ENCODE measurements around the gene MUC5B. TPM values are rescaled to one million over a fixed set of nuclear protein-coding genes. Genes with fewer than 3 reads are reported as not detected.

MUC5B gene
- total and polyA plus RNA-seq, 2 of the 13 experiments (the other 11 are each of a cell fraction or from before 2014, with no cell fraction given) = 0.01 TPM; not detected in 1

- WGBS (ENCODE audit: low lambda C conversion rate) = 18% methylated on average over 11 of the region's 17 CpGs
- no peak for ATAC-seq
- no peak overlapping the region for H3K4me2 ChIP-seq (ENCODE audit: low read depth, low read length)
- peaks cover 18% of the 10 kb centered on the region for H3K9me3 ChIP-seq (ENCODE audit: low read length)
- DNase-seq (ENCODE audit: low spot score) = no peak
- H4K20me1 ChIP-seq (ENCODE audit: insufficient read depth, low read length) = no peaks in the 10 kb centered on the region
- intact Hi-C loops (cut with micrococcal nuclease; ENCODE audit: unreplicated experiment) = loop anchor here (10.0 kb wide), 1 partner anchor 55 kb away; no protein-coding TSS in a partner anchor
- FAIRE-seq = no peak
- no TSS peak for BruUV-seq (replicated peaks)
- H3K4me1 ChIP-seq (ENCODE audit: insufficient read depth, low read length) = 0 out of 2 replicates have a peak, but pooled peaks cover 5% of the 10 kb centered on the region
- in situ Hi-C loops (cut with HindIII; ENCODE audit: extremely low pct_ligation_motif_present, low pct_unique_long_range_greater_than_20kb) = no loop called here
- TF ChIP-seq CREB1 (IDR thresholded peaks at IDR 0.05) (peak; percentile 37), CREB1 (CRISPR knock-in tag; IDR thresholded peaks at IDR 0.05) (no peak), RELA (CRISPR knock-in tag; IDR thresholded peaks at IDR 0.05) (no peak)
- no peaks in the 10 kb centered on the region for H3K36me3 ChIP-seq (replicated peaks in 1 of 2; ENCODE audit: control insufficient read depth in 1 of 2, insufficient read depth in 2 of 2, low read length in 2 of 2)
- POLR2A ChIA-PET = no interaction called here
- no peak overlapping the region for H3K27ac ChIP-seq (ENCODE audit: extremely low read length, insufficient read depth, low read length)
- no peak overlapping the region for H3K4me3 ChIP-seq (replicated peaks in 1 of 3; ENCODE audit: insufficient read depth in 1 of 3, low read depth in 2 of 3, low read length in 3 of 3)
- no peaks in the 10 kb centered on the region for H3K79me2 ChIP-seq (ENCODE audit: insufficient read depth, low read length)
- H3K27me3 ChIP-seq (ENCODE audit: control insufficient read depth in 1 of 2, insufficient read depth in 2 of 2, low read length in 2 of 2) = peaks cover 25 to 61% of the 10 kb centered on the region in 2 experiments; a peak in 4 of 5 replicates
- H3K9ac ChIP-seq (ENCODE audit: insufficient read depth, low read depth, low read length) = no peak overlapping the region
- CTCF ChIA-PET (ENCODE audit: low intra/inter-chr PET ratio, low total read pairs) = no interaction called here
- no peak overlapping the region for H2AFZ ChIP-seq (ENCODE audit: low read length)
Observed at GRCh38 chr11:1209371-1210057, 13.4 kb upstream of the MUC5B start.

- FAIRE-seq (no peak), ATAC-seq (no peak), DNase-seq (ENCODE audit: low spot score) (no peak)
- Histone ChIP-seq H3K36me3 (replicated peaks in 1 of 2; ENCODE audit: control insufficient read depth in 1 of 2, insufficient read depth in 2 of 2, low read length in 2 of 2) (no peaks in the 10 kb centered on the region), H3K4me1 (ENCODE audit: insufficient read depth, low read length) (0 out of 2 replicates have a peak, but pooled peaks cover 5% of the 10 kb centered on the region), H3K27me3 (ENCODE audit: control insufficient read depth in 1 of 2, insufficient read depth in 2 of 2, low read length in 2 of 2) (peaks cover 11 to 47% of the 10 kb centered on the region in 2 experiments; a peak in 4 of 5 replicates), H3K4me2 (ENCODE audit: low read depth, low read length) (no peak overlapping the region), H3K27ac (ENCODE audit: extremely low read length, insufficient read depth, low read length) (no peak overlapping the region), H4K20me1 (ENCODE audit: insufficient read depth, low read length) (no peaks in the 10 kb centered on the region), H3K9me3 (ENCODE audit: low read length) (peaks cover 18% of the 10 kb centered on the region), H3K79me2 (ENCODE audit: insufficient read depth, low read length) (no peaks in the 10 kb centered on the region), H3K4me3 (replicated peaks in 1 of 3; ENCODE audit: insufficient read depth in 1 of 3, low read depth in 2 of 3, low read length in 3 of 3) (no peak overlapping the region), H2AFZ (ENCODE audit: low read length) (no peak overlapping the region), H3K9ac (ENCODE audit: insufficient read depth, low read depth, low read length) (no peak overlapping the region)
- in situ Hi-C loops (cut with HindIII; ENCODE audit: extremely low pct_ligation_motif_present, low pct_unique_long_range_greater_than_20kb) = no loop called here
- POLR2A ChIA-PET = no interaction called here
- CTCF ChIA-PET (ENCODE audit: low intra/inter-chr PET ratio, low total read pairs) = no interaction called here
- TF ChIP-seq ZBTB7B (CRISPR knock-in tag; IDR thresholded peaks at IDR 0.05) = no peak
- no peak for TF ChIP-seq ZNF329 (CRISPR knock-in tag; IDR thresholded peaks at IDR 0.05; ENCODE audit: low read depth)
- no peak for TF ChIP-seq ZNF740 (CRISPR knock-in tag; IDR thresholded peaks at IDR 0.05)
- no peak for TF ChIP-seq SOX6 (IDR thresholded peaks at IDR 0.05)
- no peak for TF ChIP-seq SOX6 (CRISPR knock-in tag; IDR thresholded peaks at IDR 0.05)
- TF ChIP-seq SMC3 (IDR thresholded peaks at IDR 0.05; ENCODE audit: low read length) = no peak
- no peak for TF ChIP-seq GPBP1L1 (CRISPR knock-in tag; IDR thresholded peaks at IDR 0.05)
- no peak for TF ChIP-seq KDM5B (CRISPR knock-in tag; IDR thresholded peaks at IDR 0.05; ENCODE audit: borderline replicate concordance)
- TF ChIP-seq ATM (IDR thresholded peaks at IDR 0.05; ENCODE audit: borderline replicate concordance) = no peak
- no peak for TF ChIP-seq PTBP1 (IDR thresholded peaks at IDR 0.05; ENCODE audit: low read depth, low read length, poor library complexity, severe bottlenecking)
- no TSS peak for BruUV-seq (replicated peaks)
- 3% methylated on average over 2 of the region's 2 CpGs for WGBS (ENCODE audit: low lambda C conversion rate)
- intact Hi-C loops (cut with micrococcal nuclease; ENCODE audit: unreplicated experiment) = no loop called here
Observed at GRCh38 chr11:1211838-1212237, 11.0 kb upstream of the MUC5B start.

Data from HepG2 (cell line).